ENCODE measurements around the gene ROR1.

Gene ROR1

GRCh38 chr1:64117492-64117891, 343.7 kb downstream of the ROR1 start:
- no peak for DNase-seq

DNA sequence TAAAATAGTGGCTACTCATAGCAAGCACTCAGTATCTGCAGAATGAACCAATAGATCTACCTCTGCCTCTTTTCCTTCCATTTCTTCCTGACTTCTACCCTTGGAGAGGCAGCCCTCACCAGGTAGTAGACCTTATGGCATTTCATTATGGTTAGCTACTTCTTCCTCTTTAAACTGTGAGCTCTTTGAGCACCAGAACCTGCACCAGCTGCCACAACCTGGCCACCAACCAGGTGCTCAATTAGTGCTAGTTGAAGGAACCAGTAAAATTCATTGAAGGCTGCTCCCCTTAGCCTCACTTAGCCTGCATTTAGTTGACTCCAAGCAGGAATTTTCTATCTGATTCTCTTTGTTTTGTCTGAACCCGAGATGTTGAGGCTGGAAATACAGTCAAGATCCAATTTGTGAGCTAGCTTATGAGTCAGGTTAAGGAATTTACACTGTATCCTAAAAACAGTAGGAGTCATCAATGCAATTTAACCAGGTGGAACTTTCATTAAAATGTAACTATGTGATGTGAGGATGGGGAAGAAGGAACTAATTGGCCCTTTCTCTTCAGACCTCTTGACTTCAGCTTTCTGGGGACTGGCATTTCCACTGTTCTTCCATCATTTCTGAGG, 348.1 kb downstream of the ROR1 start:
- DNase-seq, result no peak

- DNase-seq, result no peak
These were observed 348.8 kb downstream of the ROR1 start for GRCh38 chr1:64122588-64122987.

DNA sequence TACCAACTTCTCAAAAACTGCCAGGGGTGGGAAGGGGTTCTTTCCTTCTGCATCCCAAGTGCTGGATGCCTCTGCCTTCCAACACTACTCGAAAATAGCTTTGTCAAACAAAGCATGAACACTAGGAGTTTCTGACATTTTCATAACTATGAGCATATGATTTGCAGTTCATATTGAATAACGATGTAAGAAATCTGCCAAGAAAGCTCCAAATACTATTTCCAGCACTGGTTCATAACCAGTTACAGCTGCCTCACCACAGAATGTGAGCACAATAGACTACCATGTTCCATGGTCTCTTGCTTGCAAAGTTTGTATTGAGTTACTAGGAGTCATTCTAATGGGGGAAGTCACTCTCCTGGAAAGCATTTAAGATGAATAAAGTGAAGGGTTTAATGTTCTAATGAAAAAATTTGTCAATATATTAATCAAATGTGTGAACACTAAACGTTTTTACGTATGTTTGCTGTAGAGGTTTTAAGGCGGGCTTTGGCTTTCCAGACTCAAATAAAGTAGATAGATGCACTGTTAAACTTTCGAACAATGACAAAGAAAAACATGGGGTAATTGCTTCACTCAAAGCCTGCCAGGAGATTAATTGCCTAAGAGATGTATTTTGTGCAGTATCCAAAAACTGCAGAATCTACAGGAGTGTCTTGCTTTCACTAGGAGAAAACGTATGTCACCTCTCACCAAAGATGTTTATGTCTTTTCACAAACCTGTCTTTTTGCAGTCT, 351.1 kb downstream of the ROR1 start:
- no peak for DNase-seq

- DNase-seq, result no peak
These were observed 352.8 kb downstream of the ROR1 start for GRCh38 chr1:64126581-64126980.

GRCh38 chr1:64127297-64127696, 353.5 kb downstream of the ROR1 start:
- no peak for DNase-seq

GRCh38 chr1:64129701-64130100, 355.9 kb downstream of the ROR1 start:
- no peak for DNase-seq

GRCh38 chr1:64131155-64131554, 357.3 kb downstream of the ROR1 start:
- DNase-seq, result no peak

DNA sequence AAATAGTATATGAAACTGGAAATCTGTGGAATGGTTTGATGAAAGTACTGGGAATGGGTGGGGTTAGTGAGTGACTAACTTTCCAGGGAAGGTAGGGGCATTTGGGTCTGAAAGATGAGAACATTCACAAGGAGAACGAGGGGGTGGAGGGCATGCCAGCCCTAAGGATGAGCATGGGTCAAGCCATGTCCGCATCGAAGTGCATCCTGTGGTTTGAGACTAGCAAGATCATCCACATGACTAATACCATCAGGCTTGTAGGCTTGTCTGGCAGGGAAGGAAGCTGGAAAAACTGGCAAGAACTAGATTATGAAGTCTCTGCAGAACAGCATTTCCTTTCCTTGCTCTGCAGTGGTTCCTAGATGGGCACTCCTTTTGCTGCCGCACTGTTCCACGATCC, 359.2 kb downstream of the ROR1 start:
- DNase-seq, result no peak

GRCh38 chr1:64135462-64136223, 361.8 kb downstream of the ROR1 start:
- peak; percentile 21 for DNase-seq

- DNase-seq, result no peak
These were observed 362.5 kb downstream of the ROR1 start for GRCh38 chr1:64136296-64136695.

- peak; percentile 71 for DNase-seq
These were observed 363.1 kb downstream of the ROR1 start for GRCh38 chr1:64136752-64137411.

- no peak for DNase-seq
These were observed 363.6 kb downstream of the ROR1 start for GRCh38 chr1:64137412-64137803.

DNA sequence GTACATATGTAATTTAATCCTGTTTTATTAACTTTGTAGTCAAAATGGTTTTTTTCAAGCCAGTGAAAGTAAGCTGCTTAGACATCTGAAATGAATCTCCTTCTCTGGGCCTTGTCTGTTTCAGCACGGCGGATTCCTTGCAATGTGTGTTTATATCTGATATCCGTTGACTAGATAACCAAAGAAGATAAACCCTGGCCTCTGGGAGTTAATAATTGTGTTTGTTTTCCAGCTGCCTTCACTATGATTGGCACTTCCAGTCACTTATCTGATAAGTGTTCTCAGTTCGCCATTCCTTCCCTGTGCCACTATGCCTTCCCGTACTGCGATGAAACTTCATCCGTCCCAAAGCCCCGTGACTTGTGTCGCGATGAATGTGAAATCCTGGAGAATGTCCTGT, 366.1 kb downstream of the ROR1 start:
- DNase-seq, result no peak

GRCh38 chr1:64140596-64140995, 366.8 kb downstream of the ROR1 start:
- no peak for DNase-seq

GRCh38 chr1:64147045-64147724, 373.4 kb downstream of the ROR1 start:
- no peak for DNase-seq

DNA sequence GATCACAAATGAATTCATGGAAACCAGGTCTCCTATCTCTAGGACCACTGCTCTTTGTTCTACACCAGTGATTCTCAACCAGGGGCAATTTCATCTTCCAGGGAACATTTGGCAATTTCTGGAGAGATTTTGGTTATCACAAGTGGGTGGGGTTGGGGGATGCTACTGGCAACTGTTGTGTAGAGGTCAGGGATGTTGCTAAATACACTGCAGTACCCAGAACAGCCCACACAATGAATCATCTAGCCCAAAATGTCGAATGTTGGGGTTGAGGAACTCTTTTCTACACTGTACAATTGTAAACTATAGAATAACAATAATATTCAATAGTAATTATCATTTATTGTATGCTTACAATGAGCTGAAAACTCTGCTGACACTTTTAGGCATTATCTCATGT, 373.9 kb downstream of the ROR1 start:
- no peak for DNase-seq

GRCh38 chr1:64150266-64150665, 376.4 kb downstream of the ROR1 start:
- DNase-seq, result no peak

GRCh38 chr1:64150729-64151230, 377.0 kb downstream of the ROR1 start:
- no peak for DNase-seq

GRCh38 chr1:64155278-64155677, 381.5 kb downstream of the ROR1 start:
- DNase-seq, result no peak

DNA sequence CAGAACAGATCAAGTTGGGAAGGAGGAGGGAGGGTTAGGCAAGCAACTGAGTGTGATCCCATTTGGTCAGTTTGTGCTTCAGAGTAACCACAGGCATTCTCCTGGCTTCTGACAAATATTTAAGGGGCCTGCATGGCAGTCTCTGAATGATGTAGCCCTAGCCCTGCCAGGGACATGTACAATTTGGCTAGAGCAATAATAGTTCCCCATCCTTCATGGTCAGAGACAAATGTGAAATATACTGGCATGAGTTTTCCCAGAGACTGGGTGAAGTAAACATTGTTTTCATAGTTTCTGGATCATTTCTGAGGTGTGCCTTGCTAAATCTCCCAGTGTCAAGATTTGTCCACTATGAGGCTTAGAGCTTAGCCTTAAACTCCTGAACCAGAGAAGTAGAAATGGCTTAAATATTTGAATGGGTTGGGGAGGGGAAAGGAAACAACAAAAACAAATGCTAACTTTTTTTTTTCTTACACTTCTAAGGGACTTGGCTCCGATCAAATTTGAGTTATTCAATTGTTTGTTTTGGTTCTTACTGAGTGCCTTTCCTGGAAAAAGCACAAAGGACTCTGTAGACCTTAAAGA, 387.6 kb downstream of the ROR1 start:
- DNase-seq, result no peak

- no peak for DNase-seq
These were observed 388.3 kb downstream of the ROR1 start for GRCh38 chr1:64162151-64162550.

All from NCI-H2227 treated with DMSO at 0.1 percent for 48 hours (cell line).